ENCODE results near the gene RNF115. TPM values are rescaled to one million over a fixed set of nuclear protein-coding genes. Genes with fewer than 3 reads are reported as not detected.

Gene RNF115
- total and polyA plus RNA-seq, 2 of the 13 experiments (the other 11 are each of a cell fraction or from before 2014, with no cell fraction given) = 6.0 to 10.1 TPM

DNA sequence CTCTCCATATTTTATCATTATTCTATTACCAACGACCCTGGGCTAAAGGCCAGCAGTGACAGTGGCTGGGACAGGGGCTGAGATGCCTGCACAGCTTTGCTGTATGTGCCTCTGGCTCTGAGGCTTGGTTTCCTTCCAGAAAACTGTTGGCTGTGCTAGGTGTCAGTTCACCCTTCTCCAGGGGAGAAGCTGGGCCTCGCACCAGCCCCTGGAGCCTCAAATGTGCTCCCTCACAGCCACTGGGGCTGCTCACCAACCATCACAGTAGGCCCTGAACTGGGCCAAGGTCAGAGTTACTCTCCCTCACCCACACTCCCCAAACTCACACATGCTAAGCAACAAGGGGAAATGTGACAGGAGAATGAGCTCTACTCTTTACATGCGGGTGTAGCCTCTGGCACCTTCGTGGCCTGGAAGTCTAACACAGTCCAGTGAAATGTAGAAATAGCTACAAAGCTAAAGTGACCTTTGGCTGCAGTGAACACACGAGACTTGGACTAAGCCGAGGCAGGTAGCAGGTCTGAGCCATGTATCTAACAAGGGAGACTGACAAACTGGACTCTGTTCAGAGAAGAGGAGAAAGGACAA lies 109.3 kb downstream of the RNF115 start (continued):
- no peak for TF ChIP-seq THYN1 (CRISPR knock-in tag; IDR thresholded peaks at IDR 0.05; ENCODE audit: borderline replicate concordance, low read depth)
- no peak for TF ChIP-seq ZSCAN12 (CRISPR knock-in tag; IDR thresholded peaks at IDR 0.05)
- no peak for TF ChIP-seq CBX1 (IDR thresholded peaks at IDR 0.05; ENCODE audit: low read depth)
- TF ChIP-seq, protein P1, sequence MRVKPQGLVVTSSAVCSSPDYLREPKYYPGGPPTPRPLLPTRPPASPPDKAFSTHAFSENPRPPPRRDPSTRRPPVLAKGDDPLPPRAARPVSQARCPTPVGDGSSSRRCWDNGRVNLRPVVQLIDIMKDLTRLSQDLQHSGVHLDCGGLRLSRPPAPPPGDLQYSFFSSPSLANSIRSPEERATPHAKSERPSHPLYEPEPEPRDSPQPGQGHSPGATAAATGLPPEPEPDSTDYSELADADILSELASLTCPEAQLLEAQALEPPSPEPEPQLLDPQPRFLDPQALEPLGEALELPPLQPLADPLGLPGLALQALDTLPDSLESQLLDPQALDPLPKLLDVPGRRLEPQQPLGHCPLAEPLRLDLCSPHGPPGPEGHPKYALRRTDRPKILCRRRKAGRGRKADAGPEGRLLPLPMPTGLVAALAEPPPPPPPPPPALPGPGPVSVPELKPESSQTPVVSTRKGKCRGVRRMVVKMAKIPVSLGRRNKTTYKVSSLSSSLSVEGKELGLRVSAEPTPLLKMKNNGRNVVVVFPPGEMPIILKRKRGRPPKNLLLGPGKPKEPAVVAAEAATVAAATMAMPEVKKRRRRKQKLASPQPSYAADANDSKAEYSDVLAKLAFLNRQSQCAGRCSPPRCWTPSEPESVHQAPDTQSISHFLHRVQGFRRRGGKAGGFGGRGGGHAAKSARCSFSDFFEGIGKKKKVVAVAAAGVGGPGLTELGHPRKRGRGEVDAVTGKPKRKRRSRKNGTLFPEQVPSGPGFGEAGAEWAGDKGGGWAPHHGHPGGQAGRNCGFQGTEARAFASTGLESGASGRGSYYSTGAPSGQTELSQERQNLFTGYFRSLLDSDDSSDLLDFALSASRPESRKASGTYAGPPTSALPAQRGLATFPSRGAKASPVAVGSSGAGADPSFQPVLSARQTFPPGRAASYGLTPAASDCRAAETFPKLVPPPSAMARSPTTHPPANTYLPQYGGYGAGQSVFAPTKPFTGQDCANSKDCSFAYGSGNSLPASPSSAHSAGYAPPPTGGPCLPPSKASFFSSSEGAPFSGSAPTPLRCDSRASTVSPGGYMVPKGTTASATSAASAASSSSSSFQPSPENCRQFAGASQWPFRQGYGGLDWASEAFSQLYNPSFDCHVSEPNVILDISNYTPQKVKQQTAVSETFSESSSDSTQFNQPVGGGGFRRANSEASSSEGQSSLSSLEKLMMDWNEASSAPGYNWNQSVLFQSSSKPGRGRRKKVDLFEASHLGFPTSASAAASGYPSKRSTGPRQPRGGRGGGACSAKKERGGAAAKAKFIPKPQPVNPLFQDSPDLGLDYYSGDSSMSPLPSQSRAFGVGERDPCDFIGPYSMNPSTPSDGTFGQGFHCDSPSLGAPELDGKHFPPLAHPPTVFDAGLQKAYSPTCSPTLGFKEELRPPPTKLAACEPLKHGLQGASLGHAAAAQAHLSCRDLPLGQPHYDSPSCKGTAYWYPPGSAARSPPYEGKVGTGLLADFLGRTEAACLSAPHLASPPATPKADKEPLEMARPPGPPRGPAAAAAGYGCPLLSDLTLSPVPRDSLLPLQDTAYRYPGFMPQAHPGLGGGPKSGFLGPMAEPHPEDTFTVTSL (CRISPR knock-in tag; IDR thresholded peaks at IDR 0.05; ENCODE audit: borderline replicate concordance) = peak; percentile 79
- 0 out of 2 replicates have a peak, but pooled peaks have one; percentile 7 for TF ChIP-seq ZNF629 (CRISPR knock-in tag; conservative IDR thresholded peaks at IDR 0.05)
- 0 out of 2 replicates have a peak, but pooled peaks have one; percentile 57 for TF ChIP-seq ZNF782 (CRISPR knock-in tag; IDR thresholded peaks at IDR 0.05; ENCODE audit: borderline replicate concordance)
- TF ChIP-seq, protein P2, sequence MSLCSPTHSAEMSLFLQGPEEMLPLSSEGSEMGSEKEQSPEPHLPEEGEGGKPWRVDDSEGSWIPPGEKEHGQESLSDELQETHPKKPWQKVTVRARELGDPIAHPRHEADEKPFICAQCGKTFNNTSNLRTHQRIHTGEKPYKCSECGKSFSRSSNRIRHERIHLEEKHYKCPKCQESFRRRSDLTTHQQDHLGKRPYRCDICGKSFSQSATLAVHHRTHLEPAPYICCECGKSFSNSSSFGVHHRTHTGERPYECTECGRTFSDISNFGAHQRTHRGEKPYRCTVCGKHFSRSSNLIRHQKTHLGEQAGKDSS (CRISPR knock-in tag; IDR thresholded peaks at IDR 0.05; ENCODE audit: borderline replicate concordance, low read depth) = peak; percentile 71; the same call in 1 of the 2 replicates
- TF ChIP-seq BRCA1 (CRISPR knock-in tag; IDR thresholded peaks at IDR 0.05) = 0 out of 2 replicates have a peak, but pooled peaks have one; percentile 70
- TF ChIP-seq, protein P3, sequence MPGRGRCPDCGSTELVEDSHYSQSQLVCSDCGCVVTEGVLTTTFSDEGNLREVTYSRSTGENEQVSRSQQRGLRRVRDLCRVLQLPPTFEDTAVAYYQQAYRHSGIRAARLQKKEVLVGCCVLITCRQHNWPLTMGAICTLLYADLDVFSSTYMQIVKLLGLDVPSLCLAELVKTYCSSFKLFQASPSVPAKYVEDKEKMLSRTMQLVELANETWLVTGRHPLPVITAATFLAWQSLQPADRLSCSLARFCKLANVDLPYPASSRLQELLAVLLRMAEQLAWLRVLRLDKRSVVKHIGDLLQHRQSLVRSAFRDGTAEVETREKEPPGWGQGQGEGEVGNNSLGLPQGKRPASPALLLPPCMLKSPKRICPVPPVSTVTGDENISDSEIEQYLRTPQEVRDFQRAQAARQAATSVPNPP (CRISPR knock-in tag; IDR thresholded peaks at IDR 0.05) = no peak
- no peak for TF ChIP-seq ZNF839 (CRISPR knock-in tag; IDR thresholded peaks at IDR 0.05; ENCODE audit: borderline replicate concordance)
- 0 out of 2 replicates have a peak, but pooled peaks have one; percentile 30 for TF ChIP-seq GLI4 (CRISPR knock-in tag; IDR thresholded peaks at IDR 0.05; ENCODE audit: borderline replicate concordance)
- peak; percentile 31; the same call in 1 of the 2 replicates for TF ChIP-seq RBAK (CRISPR knock-in tag; IDR thresholded peaks at IDR 0.05)
- TF ChIP-seq, protein P4, sequence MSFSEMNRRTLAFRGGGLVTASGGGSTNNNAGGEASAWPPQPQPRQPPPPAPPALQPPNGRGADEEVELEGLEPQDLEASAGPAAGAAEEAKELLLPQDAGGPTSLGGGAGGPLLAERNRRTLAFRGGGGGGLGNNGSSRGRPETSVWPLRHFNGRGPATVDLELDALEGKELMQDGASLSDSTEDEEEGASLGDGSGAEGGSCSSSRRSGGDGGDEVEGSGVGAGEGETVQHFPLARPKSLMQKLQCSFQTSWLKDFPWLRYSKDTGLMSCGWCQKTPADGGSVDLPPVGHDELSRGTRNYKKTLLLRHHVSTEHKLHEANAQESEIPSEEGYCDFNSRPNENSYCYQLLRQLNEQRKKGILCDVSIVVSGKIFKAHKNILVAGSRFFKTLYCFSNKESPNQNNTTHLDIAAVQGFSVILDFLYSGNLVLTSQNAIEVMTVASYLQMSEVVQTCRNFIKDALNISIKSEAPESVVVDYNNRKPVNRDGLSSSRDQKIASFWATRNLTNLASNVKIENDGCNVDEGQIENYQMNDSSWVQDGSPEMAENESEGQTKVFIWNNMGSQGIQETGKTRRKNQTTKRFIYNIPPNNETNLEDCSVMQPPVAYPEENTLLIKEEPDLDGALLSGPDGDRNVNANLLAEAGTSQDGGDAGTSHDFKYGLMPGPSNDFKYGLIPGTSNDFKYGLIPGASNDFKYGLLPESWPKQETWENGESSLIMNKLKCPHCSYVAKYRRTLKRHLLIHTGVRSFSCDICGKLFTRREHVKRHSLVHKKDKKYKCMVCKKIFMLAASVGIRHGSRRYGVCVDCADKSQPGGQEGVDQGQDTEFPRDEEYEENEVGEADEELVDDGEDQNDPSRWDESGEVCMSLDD (CRISPR knock-in tag; IDR thresholded peaks at IDR 0.05; ENCODE audit: borderline replicate concordance) = peak; percentile 72; the same call in 1 of the 2 replicates
- TF ChIP-seq, protein P5, sequence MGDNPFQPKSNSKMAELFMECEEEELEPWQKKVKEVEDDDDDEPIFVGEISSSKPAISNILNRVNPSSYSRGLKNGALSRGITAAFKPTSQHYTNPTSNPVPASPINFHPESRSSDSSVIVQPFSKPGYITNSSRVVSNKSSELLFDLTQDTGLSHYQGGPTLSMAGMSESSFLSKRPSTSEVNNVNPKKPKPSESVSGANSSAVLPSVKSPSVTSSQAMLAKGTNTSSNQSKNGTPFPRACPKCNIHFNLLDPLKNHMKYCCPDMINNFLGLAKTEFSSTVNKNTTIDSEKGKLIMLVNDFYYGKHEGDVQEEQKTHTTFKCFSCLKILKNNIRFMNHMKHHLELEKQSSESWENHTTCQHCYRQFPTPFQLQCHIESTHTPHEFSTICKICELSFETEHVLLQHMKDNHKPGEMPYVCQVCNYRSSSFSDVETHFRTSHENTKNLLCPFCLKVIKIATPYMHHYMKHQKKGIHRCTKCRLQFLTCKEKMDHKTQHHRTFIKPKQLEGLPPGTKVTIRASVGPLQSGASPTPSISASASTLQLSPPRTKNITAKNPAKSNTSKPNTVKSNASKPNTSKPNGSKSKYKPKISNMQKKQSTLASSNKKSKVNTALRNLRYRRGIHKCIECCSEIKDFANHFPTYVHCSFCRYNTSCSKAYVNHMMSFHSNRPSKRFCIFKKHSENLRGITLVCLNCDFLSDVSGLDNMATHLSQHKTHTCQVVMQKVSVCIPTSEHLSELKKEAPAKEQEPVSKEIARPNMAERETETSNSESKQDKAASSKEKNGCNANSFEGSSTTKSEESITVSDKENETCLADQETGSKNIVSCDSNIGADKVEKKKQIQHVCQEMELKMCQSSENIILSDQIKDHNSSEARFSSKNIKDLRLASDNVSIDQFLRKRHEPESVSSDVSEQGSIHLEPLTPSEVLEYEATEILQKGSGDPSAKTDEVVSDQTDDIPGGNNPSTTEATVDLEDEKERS (CRISPR knock-in tag; IDR thresholded peaks at IDR 0.05) = no peak; the same call in 1 of the 2 replicates
- TF ChIP-seq CEBPG (CRISPR knock-in tag; IDR thresholded peaks at IDR 0.05) = 0 out of 2 replicates have a peak, but pooled peaks have one; percentile 42

Measured in HepG2 (cell line).